Activated CD8-positive, alpha-beta memory T cell treated with anti-CD3 and anti-CD28 coated beads, Interleukin-2, amount 50 U/mL, for 24 hours (primary cell): Measurements from ENCODE around the gene LRRC4B.
"Not testable (repeated sequence)": the region's sequence is repeated elsewhere in the genome, so short reads cannot be mapped to it uniquely, and the experiment has no call there.

Experiments
- DNase-seq: peaks from one replicate; pipeline ENCODE4 v3.0.0-alpha.2; 2020; ENCODE audit errors: extremely low read depth

LRRC4B gene

DNA sequence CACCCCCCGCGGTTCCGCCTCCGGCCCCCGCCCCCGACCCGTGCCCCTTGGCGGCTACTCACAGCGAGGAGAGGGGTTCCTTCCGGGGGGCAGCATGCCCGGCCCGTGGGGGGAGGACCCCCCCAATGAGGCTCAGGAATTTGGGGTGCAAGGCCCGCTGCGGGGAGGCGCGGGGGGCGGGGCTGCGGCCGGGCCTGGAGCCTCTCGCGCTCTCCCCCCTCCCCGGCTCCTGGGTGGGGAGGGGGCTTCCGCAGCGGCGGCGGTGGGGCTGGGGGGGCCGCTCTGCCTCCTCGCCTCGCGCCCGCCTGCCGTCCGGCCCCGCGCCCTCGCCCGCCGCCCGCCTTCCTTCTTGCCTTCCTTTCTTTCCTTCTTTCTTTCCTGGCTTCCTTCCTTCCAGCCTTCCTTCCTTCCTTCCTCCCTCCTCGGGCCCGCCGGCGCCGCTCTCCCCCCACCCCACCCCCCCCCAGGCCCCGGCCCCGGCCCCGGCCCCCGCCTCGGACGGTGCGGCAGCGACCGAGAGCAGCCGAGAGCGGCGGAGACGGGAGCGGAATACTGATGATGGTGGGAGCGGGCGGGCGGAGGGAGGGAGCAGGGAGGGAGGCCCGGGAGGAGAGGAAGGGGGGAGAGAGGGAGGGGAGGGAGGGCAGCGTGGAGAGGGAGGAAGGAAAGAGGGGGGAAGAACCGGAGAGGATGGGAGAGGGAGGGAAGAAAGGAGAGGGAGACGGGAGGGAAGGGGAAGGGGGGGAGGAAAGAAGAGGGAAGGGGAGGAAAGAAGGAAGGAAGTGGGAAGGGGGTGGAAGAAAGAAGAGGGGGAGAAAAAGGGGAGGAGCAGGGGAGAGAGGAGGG is at the start of gene LRRC4B:
TSS of gene LRRC4B (minus strand) at position 554 of the 846 bp plus-strand sequence. CDS start 19,597 bp downstream, outside the sequence.
- DNase-seq = no peak

GRCh38 chr19:50612504-50613404 is 44.5 kb upstream of the LRRC4B start:
- not testable (repeated sequence) for DNase-seq

DNA sequence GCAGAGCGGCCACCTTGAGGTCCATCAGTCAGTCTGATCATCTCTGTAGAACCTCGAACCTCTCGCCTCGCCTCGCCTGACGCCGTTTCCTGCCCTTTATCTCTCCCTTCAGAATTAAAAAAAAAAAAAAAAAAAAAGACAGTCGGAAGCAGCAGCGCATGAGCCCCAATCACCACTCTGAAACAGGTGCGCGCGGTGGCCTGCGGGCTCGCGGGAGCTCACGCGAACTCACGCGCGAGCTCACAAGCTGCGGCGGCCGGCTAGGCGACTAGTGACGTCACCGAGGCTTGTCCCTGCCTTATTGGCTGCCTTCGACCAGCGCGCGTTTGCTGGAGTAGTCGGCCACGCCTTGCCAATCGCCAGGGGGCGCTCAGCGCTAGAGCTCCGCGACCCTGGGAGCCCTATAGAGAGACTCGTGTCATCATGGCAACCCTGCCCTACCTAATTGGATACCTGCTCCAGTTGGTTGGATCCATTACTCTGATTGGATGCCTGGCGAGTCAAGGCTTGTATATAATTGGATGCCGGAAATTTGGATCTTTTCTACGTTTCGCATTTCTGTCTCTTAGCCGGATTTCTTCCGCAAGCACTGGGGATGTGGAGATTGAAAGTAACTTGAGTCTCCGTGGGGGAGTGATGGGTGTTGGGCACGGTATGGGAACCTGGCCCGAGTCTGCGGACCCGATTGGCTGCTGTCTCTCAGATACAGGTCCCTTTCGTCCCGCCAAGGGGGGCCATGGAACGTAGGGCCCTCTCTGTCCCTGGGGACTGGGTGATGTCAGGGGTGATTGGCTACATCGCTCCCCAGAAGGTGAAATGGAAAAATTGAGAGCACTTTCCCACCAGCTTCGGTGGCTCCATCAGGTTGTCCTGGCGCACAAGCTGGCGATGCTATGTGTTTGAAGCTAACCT is 39.9 kb upstream of the LRRC4B start:
- DNase-seq = peak; percentile 73

DNA sequence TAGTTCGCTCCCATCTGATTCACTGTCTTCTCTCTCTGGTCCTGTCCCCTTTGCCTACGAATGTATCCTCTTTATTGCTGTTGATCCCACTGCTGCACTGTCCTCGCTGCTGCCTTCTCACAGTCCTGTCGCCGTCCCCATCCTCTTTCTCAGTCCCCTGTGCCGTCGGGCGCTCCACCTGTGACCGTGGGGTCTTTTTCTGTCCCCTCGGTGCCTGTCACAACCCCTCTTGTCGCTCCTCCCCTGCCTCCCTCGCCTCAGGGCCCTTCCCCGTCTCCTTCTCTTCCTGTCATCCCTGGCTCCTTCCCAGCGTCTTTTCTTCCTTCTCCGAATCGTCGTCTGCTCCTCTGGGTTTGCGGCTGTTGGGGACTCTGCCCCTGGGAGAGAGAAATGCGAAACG is 39.2 kb upstream of the LRRC4B start:
- DNase-seq = no peak

- DNase-seq = not testable (repeated sequence)
Observed at GRCh38 chr19:50606059-50606836, 38.0 kb upstream of the LRRC4B start.

GRCh38 chr19:50604264-50605073 is 36.2 kb upstream of the LRRC4B start:
- DNase-seq = not testable (repeated sequence)

- no peak for DNase-seq
Observed at GRCh38 chr19:50602935-50603334, 34.7 kb upstream of the LRRC4B start.

- no peak for DNase-seq
Observed at GRCh38 chr19:50602496-50602895, 34.3 kb upstream of the LRRC4B start.

DNA sequence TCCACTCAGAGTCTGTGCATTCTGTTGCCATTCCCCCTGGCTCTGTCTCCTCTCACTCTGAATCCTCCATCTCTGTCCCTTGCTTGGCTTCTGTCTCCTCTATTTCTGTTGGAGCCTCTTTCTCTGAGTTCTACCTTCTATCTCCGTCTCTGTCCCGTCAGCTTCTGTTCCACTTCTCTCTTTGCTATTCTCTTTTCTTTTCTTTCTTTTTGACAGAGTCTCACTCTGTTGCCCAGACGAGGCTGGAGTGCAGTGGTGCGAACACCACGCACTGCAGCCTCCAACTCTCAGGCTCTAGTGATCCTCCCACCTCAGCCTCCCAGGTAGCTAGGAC is 33.8 kb upstream of the LRRC4B start:
- DNase-seq = no peak

- no peak for DNase-seq
Observed at GRCh38 chr19:50601407-50602088, 33.3 kb upstream of the LRRC4B start.

DNA sequence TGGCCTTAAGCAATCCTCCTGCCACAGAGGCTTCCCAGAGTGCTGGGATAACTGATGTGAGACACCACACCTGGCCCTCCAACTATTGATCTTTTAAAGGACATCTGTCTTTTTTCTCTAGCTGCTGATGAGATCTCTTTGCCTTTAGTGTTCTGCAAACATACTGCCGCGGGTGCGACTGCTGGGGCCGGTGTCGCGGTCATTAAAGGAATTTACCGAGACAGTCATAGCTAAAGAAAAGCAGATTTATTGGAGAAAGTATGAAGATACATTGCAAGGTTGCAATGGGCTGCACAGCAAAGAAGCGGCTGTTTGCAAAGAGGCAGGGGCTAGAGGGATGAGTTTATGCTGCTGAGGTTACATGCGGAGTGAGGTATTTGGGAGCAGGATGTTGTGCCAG is 31.2 kb upstream of the LRRC4B start:
- no peak for DNase-seq

GRCh38 chr19:50590191-50590590 is 22.0 kb upstream of the LRRC4B start:
- no peak for DNase-seq

- not testable (repeated sequence) for DNase-seq
Observed at GRCh38 chr19:50581795-50582660, 13.8 kb upstream of the LRRC4B start.

- no peak for DNase-seq
Observed at GRCh38 chr19:50580970-50581634, 12.9 kb upstream of the LRRC4B start.

DNA sequence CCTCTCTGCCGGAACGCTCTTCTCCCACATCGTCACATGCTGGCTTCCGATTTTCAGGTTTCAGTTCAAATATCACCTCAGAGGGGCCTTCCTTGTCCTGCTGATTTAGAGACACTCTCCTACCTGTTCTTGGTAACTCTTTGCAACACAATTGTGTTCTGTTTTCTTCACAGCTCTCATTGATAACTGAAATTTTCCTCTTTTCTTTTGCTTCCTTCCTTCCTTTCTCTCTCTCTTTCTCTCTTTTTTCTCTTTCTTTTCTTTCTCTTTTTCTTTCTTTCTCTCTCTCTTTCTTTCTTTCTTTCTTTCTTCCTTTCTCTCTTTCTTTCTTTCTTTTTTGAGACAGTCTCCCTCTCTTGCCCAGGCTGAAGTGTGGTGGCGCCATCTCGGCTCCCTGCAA is 12.0 kb upstream of the LRRC4B start:
- DNase-seq = no peak

- DNase-seq = not testable (repeated sequence)
Observed at GRCh38 chr19:50576769-50577168, 8.5 kb upstream of the LRRC4B start.

DNA sequence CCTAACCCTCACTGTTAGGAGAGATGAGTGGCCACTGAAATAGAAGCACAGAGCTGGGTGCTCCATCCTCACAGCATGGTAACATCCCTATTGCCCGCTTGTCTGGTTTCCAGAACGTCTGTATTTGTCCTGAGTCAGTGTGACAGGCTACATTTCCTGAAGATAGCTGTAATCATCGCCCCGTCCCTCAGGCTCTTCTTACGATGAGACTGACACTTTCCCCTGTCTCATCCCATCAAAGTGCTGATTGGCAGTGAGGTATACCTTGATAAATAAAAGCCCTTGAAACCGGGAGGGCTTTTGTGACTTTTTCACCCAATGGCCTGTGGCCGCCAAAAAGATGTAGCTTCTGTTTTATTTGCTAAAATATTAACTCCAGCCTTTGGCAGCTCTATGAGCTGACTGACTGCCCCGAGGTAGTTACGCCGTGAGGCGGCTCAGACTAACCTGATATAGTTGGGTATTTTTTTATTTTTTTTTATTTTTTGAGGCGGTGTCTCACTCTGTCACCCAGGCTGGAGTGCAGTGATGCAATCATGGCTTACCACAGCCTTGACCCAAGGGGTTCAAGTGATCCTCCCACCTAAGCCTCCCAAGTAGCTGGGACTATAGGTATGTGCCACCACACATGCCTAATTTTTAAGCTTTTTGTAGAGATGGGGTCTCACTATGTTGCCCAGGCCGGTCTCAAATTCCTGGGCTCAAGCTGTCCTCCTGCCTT is 5.7 kb upstream of the LRRC4B start:
- DNase-seq = no peak
